GM06990 (cell line): Measurements from ENCODE around the gene MBNL2.

Experiments used
- DNase-seq: peaks from one replicate; pipeline ENCODE4 v3.0.0-alpha.2; 2011; ENCODE audit not compliant: insufficient read length; ENCODE audit errors: extremely low read depth
- H3K27me3 ChIP-seq: replicated peaks from 2 replicates; pipeline ENCODE4 v1.6.0; 2011; ENCODE audit warnings: low read length; ENCODE audit not compliant: control insufficient read depth, insufficient read depth
- H3K36me3 ChIP-seq: 2 replicates; pipeline ENCODE4 v1.5.1; 2011; ENCODE audit warnings: low read length; ENCODE audit not compliant: control insufficient read depth, insufficient read depth
- H3K4me3 ChIP-seq: replicated peaks from 2 replicates; pipeline ENCODE4 v1.5.1; 2011; ENCODE audit warnings: low read depth, mild to moderate bottlenecking, control low read depth, low read length
- TF ChIP-seq, protein P1 (sequence below): IDR thresholded peaks from 2 replicates; pipeline ENCODE4 v1.5.1; 2011; ENCODE audit warnings: low read length, control low read depth, mild to moderate bottlenecking, inconsistent platforms; ENCODE audit not compliant: insufficient read depth, poor library complexity, severe bottlenecking

MBNL2 gene

DNA sequence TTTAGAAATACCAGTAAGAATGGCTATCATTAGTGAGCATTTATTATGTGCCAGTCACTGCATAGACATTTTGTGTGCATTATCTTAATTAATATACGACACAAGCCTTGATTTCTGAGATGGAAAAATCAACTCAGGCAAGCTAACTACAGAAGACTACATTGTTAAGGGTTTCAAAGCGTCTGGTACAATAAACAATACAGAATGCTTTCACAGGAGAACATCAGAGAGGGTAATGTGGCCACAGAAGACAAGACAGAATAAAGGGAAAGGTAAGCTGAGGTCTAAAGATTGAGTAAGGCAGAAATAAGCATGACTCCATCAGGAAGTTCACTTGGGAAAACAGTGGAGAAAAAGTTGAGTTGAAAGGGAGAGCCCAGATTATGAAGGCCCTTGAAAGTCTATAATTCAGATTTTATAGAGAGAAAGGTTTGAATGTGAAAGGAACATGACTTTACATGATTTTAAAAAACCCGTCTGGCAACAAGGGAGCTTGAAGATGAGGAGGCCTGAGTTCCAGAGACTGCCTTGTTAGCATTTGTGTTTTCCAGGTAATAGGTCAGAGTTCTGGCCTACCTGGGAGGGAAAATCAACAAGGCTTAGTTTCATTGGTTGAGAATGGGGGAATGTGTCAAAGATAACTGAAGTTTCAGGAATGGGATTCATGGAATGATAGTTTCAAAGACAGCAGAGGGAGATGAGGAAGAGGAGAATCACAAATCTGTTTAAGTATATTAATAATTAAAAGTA lies 1.8 kb upstream of the MBNL2 start:
- DNase-seq = no peak
- TF ChIP-seq, protein P1, sequence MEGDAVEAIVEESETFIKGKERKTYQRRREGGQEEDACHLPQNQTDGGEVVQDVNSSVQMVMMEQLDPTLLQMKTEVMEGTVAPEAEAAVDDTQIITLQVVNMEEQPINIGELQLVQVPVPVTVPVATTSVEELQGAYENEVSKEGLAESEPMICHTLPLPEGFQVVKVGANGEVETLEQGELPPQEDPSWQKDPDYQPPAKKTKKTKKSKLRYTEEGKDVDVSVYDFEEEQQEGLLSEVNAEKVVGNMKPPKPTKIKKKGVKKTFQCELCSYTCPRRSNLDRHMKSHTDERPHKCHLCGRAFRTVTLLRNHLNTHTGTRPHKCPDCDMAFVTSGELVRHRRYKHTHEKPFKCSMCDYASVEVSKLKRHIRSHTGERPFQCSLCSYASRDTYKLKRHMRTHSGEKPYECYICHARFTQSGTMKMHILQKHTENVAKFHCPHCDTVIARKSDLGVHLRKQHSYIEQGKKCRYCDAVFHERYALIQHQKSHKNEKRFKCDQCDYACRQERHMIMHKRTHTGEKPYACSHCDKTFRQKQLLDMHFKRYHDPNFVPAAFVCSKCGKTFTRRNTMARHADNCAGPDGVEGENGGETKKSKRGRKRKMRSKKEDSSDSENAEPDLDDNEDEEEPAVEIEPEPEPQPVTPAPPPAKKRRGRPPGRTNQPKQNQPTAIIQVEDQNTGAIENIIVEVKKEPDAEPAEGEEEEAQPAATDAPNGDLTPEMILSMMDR = no peak
- Histone ChIP-seq H3K36me3 (no peaks in the 10 kb centered on the region), H3K4me3 (no peak overlapping the region), H3K27me3 (no peaks in the 10 kb centered on the region)

DNA sequence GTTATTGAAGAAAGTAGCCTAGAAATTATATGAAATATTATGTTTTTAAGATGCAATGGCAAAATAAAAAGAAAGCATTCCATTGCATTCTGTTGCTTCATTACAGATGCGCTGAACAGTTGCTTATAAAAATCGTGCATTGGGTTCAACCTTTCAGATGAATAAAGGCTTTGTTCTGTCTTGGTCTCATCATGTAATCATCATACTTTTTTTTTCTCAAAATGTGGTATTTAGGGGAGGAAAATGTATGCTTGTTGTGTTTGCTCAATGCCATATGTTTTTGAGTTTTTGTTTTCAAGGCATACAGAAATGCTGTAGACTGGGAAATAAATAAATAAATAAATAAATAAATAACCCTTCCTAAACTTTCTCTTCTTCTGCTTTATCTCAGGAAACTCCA lies 1.1 kb upstream of the MBNL2 start:
- Histone ChIP-seq H3K36me3 (no peaks in the 10 kb centered on the region), H3K4me3 (no peak overlapping the region), H3K27me3 (no peaks in the 10 kb centered on the region)
- DNase-seq = no peak
- TF ChIP-seq, protein P1 = no peak

DNA sequence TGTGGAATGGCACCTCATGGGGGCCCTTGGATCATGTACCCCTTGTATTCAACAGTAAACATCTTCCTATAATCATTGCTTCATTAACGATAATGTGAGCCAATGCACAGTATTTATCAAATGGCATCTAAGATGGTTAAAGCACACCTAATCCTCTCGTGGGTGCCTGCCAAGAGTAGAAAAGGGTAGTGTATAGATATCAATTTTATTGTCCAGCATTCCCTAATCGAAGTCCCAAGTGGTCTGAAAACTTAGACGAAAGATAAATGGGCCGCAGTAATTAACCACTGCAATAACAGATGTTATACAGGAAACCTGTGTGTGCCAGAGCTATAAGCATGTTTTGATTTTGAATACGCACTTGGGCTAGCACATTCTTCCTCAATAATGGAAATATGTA lies 667 bp upstream of the MBNL2 start:
- TF ChIP-seq, protein P1 = no peak
- Histone ChIP-seq H3K36me3 (no peaks in the 10 kb centered on the region), H3K27me3 (no peaks in the 10 kb centered on the region), H3K4me3 (no peak overlapping the region; the same call in 1 of the 2 replicates)
- DNase-seq = no peak

DNA sequence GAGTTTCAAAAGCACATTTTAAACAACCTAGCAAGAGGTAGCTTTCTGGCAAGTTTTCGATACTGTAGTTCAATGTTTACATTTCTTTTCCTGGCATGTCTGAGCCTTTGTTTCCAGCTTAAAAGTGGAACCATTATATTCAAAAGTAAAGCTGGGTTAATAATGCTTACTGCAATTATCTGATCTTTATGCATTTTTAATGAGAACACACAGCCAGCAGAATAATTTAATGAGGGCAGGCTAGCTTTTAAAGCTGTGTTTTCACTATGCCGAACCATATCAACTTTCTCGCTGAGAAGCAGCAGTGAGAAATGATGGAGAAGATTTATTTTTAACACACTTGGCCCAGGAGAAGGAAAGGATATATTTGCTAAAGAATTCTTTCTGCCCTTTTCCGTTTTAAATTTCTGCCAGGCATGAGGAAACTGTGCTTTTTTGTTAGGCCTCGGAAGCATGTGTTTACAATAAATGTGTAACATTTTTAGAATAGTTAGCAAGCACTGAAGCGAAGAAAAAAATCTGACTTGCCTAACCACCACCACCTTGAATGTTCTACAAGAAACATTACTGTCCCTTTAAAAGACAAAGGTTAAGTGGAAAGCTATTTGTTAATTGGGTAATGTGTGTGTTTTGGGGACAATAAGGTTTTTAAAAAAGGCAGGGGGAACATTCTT lies 1.0 kb downstream of the MBNL2 start:
- H3K27me3 ChIP-seq = no peaks in the 10 kb centered on the region
- peak overlapping the region; percentile 84 for H3K4me3 ChIP-seq
- TF ChIP-seq, protein P1 = no peak
- no peaks in the 10 kb centered on the region for H3K36me3 ChIP-seq
- no peak for DNase-seq

DNA sequence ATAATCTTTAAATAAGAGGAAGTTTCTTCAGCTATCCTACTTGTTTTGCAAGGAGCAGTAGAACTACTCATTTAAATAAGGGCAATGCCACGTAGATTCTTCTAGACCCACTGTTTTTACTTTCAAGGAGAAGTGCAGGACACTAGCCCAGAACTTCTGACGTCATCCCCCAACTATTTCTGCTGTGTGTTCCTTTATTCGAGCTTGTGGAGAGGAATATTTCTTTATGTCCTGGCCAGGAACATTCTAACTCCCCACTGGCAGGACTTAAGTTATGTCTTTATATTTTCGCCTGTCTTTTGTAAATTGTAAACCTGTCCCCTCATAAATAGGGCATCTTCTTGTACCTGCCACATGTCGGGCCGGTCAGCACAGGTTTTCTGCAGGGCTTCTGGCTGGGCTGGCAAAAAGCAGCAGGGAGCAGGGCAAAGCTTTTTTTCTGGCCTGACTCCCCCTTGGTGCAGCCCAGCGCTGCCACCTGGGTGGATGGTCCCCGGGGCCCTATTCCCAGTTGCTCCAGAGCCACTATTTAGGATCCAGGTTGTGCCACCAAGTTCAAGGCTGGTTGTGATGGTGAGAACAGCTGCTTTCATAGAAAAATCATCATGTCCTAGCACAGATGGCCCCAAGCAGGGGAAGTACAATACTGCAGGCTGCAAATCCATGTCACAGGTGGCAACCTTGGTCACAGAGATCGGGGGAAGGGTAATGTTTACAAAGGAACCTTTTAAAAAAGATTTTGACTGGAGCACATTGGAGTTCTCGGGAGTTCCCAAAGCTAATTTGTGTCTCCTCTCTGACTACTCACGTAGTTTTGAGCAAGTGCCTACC lies 1.8 kb downstream of the MBNL2 start:
- Histone ChIP-seq H3K36me3 (no peaks in the 10 kb centered on the region), H3K4me3 (peak overlapping the region; percentile 84), H3K27me3 (no peaks in the 10 kb centered on the region)
- DNase-seq = peak; percentile 37
- TF ChIP-seq, protein P1 = no peak
